ENCODE data around the gene CHSY1. TPM values are rescaled to one million over a fixed set of nuclear protein-coding genes. Genes with fewer than 3 reads are reported as not detected.

CHSY1 gene
- polyA plus RNA-seq, 2 of the 4 experiments (the other 2 are of a cell fraction), result 16.0 to 28.1 TPM

- Histone ChIP-seq H3K4me3 (no peak overlapping the region), H3K4me1 (no peaks in the 10 kb centered on the region), H3K9me3 (no peaks in the 10 kb centered on the region), H3K4me2 (no peak overlapping the region), H3K27ac (no peak overlapping the region)
- ChIA-PET CTCF (interaction anchor here (1.1 to 1.4 kb wide), 2 partner anchors 117 to 222 kb away, joined by 3 read pairs; no protein-coding TSS in a partner anchor), POLR2A (interaction anchor here (1.0 kb wide), 1 partner anchor 111 kb away, joined by 3 read pairs; the partner anchor contains the start of gene CHSY1)
- FAIRE-seq, result no peak
- no peak for DNase-seq (ENCODE audit: low read depth in 1 of 2, low spot score in 1 of 2)
- TF ChIP-seq FOSB (CRISPR knock-in tag; IDR thresholded peaks at IDR 0.05) (no peak), TP53 (CRISPR knock-in tag; IDR thresholded peaks at IDR 0.05) (no peak)
- WGBS (ENCODE audit: missing lambda C conversion rate), result 38% methylated on average over 2 of the region's 2 CpGs
- ATAC-seq, result no peak
Measured at GRCh38 chr15:101140697-101141065, 111.2 kb downstream of the CHSY1 start.

- Histone ChIP-seq H3K4me1 (no peaks in the 10 kb centered on the region), H3K4me3 (no peak overlapping the region), H3K9me3 (no peaks in the 10 kb centered on the region), H3K27ac (no peak overlapping the region), H3K4me2 (no peak overlapping the region)
- ATAC-seq (no peak), DNase-seq (ENCODE audit: low read depth in 1 of 2, low spot score in 1 of 2) (no peak), FAIRE-seq (no peak)
- 74% methylated on average over 15 of the region's 15 CpGs for WGBS (ENCODE audit: missing lambda C conversion rate)
- CTCF ChIA-PET, result interaction anchor here (1.1 to 1.4 kb wide), 2 partner anchors 117 to 222 kb away, joined by 3 read pairs; no protein-coding TSS in a partner anchor
- POLR2A ChIA-PET, result interaction anchor here (1.0 kb wide), 1 partner anchor 112 kb away, joined by 3 read pairs; the partner anchor contains the start of gene CHSY1
- TF ChIP-seq MAFK (IDR thresholded peaks at IDR 0.05; ENCODE audit: partially characterized antibody) (no peak), NR3C1 (IDR thresholded peaks at IDR 0.05) (no peak), SREBF2 (IDR thresholded peaks at IDR 0.05) (no peak), USF2 (IDR thresholded peaks at IDR 0.05) (no peak), HOXA7 (CRISPR knock-in tag; IDR thresholded peaks at IDR 0.05) (no peak), KDM1A (IDR thresholded peaks at IDR 0.05; ENCODE audit: low read depth) (no peak)
Measured at GRCh38 chr15:101139986-101140696, 111.7 kb downstream of the CHSY1 start.

- H3K4me1 ChIP-seq, result no peaks in the 10 kb centered on the region
- peaks cover 8% of the 10 kb centered on the region for H3K9me3 ChIP-seq
- H3K4me2 ChIP-seq, result no peak overlapping the region
- ChIA-PET CTCF (interaction anchor here (0.8 kb wide), 1 partner anchor 119 kb away, joined by 3 read pairs; no protein-coding TSS in a partner anchor), POLR2A (no interaction called here)
- 75% methylated on average over 22 of the region's 22 CpGs for WGBS (ENCODE audit: missing lambda C conversion rate)
- ATAC-seq (peak in 1 of 2 experiments; percentile 10; a peak in 1 of 6 replicates), DNase-seq (ENCODE audit: low read depth in 1 of 2, low spot score in 1 of 2) (no peak), FAIRE-seq (no peak)
- H3K27ac ChIP-seq, result no peak overlapping the region
- TF ChIP-seq POLR2A (IDR thresholded peaks at IDR 0.05; ENCODE audit: low read length), result no peak
- TF ChIP-seq RAD21 (conservative IDR thresholded peaks at IDR 0.05 in 1 of 2, IDR thresholded peaks at IDR 0.05 in 1 of 2), result no peak
- no peak for TF ChIP-seq NR3C1 (IDR thresholded peaks at IDR 0.05)
- TF ChIP-seq FOSL2 (IDR thresholded peaks at IDR 0.05), result no peak
- no peak for TF ChIP-seq FOSL2 (CRISPR knock-in tag; IDR thresholded peaks at IDR 0.05)
- no peak for TF ChIP-seq EP300 (IDR thresholded peaks at IDR 0.05)
- no peak for TF ChIP-seq TP53 (CRISPR knock-in tag; IDR thresholded peaks at IDR 0.05)
- no peak for TF ChIP-seq HDAC2 (IDR thresholded peaks at IDR 0.05)
- TF ChIP-seq RNF2 (IDR thresholded peaks at IDR 0.05; ENCODE audit: borderline replicate concordance, low read depth), result no peak
- TF ChIP-seq EHF (CRISPR knock-in tag; IDR thresholded peaks at IDR 0.05), result no peak
- TF ChIP-seq CTCF (IDR thresholded peaks at IDR 0.05), result no peak
- TF ChIP-seq CHD2 (IDR thresholded peaks at IDR 0.05; ENCODE audit: low read length, partially characterized antibody), result no peak
- TF ChIP-seq POLR2AphosphoS2 (conservative IDR thresholded peaks at IDR 0.05; ENCODE audit: low read length), result no peak
- TF ChIP-seq CBX8 (IDR thresholded peaks at IDR 0.05), result no peak
- no peak for TF ChIP-seq ZFP36 (IDR thresholded peaks at IDR 0.05; ENCODE audit: borderline replicate concordance, partially characterized antibody)
- no peak for TF ChIP-seq HEYL (CRISPR knock-in tag; IDR thresholded peaks at IDR 0.05)
- TF ChIP-seq PBX3 (IDR thresholded peaks at IDR 0.05), result no peak
- TF ChIP-seq GATA3 (IDR thresholded peaks at IDR 0.05; ENCODE audit: borderline replicate concordance), result no peak
- TF ChIP-seq EHMT2 (IDR thresholded peaks at IDR 0.05; ENCODE audit: low read depth), result no peak
- TF ChIP-seq HMGXB4 (CRISPR knock-in tag; IDR thresholded peaks at IDR 0.05; ENCODE audit: borderline replicate concordance), result no peak
- no peak overlapping the region for H3K4me3 ChIP-seq
Measured at GRCh38 chr15:101138913-101139880, 112.7 kb downstream of the CHSY1 start.

Data from A549 (cell line).